Activated CD4-positive, alpha-beta T cell treated with anti-CD3 and anti-CD28 coated beads, Interleukin-2, amount 10 ng/mL, durations not matched to agents 24 days and 14 days (primary cell): Measurements from ENCODE around the gene KRTAP10-8. TPM values are rescaled to one million over a fixed set of nuclear protein-coding genes. Genes with fewer than 3 reads are reported as not detected.
A peak's percentile ranks its signal among the peaks of the same experiment; 100 is the strongest.
"Not testable (repeated sequence)": the region's sequence is repeated elsewhere in the genome, so short reads cannot be mapped to it uniquely, and the experiment has no call there.

Experiments
- DNase-seq: peaks from one replicate; pipeline ENCODE4 v3.0.0; 2022
- H3K27ac Mint-ChIP-seq: one replicate; pipeline ENCODE4 v1.8.0; 2022; ENCODE audit warnings: mild to moderate bottlenecking, mixed read lengths
- H3K27me3 Mint-ChIP-seq: one replicate; pipeline ENCODE4 v1.8.0; 2022; ENCODE audit warnings: mixed read lengths
- H3K36me3 Mint-ChIP-seq: one replicate; pipeline ENCODE4 v1.8.0; 2022; ENCODE audit warnings: low read depth, mild to moderate bottlenecking, mixed read lengths
- H3K4me1 Mint-ChIP-seq: one replicate; pipeline ENCODE4 v1.8.0; 2021; ENCODE audit warnings: mixed read lengths
- H3K4me3 Mint-ChIP-seq: one replicate; pipeline ENCODE4 v1.8.0; 2022; ENCODE audit warnings: mild to moderate bottlenecking, moderate library complexity, mixed read lengths
- H3K9me3 Mint-ChIP-seq: one replicate; pipeline ENCODE4 v1.8.0; 2021; ENCODE audit warnings: mixed read lengths
- intact Hi-C: fragments of 100-400 bp; cut with micrococcal nuclease; formaldehyde crosslinking; loops from one replicate; pipeline ENCODE4 v1.15.1; 2023
- total RNA-seq: library from RNA; stranded (reverse); gene quantifications from 2 replicates; pipeline ENCODE4 v1.2.3, GENCODE V29; 2022

The KRTAP10-8 gene
- not detected in 2 replicates for total RNA-seq

- no peaks in the 10 kb centered on the region for H3K4me1 Mint-ChIP-seq
- peaks cover 4% of the 10 kb centered on the region for H3K27me3 Mint-ChIP-seq
- intact Hi-C loops = no loop called here
- H3K27ac Mint-ChIP-seq = no peak within 1 kb of the TSS
- no peak within 1 kb of the TSS for H3K4me3 Mint-ChIP-seq
- DNase-seq = no peak
- peaks cover 25% of the 10 kb centered on the region for H3K9me3 Mint-ChIP-seq
- H3K36me3 Mint-ChIP-seq = peaks cover 2% of the 10 kb centered on the region
Observed at GRCh38 chr21:44612029-44612486, at the start of gene KRTAP10-8. TSS of gene KRTAP10-8 (plus strand) at chr21:44612079. CDS start at chr21:44612101, 22 bp downstream.

DNA sequence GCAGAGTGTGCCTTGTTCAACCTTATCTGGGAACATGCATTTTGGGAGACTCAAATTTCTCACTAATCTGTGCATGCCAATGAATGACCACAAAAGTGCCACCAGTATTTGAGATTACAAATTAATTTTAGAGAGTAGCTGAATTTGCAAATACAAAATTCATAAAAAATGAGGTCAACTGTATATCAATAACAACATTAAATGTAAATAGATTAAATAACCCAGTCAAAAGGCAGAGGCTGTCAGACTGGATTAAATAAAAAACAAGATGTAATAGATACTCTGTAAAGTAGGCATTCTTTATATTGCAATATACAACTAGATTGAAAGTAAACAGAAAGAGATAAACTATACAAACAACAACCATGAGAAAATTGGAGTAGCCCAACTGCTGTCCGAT, 47.8 kb upstream of the KRTAP10-8 start:
- intact Hi-C loops = no loop called here
- no peak for DNase-seq
- no peak overlapping the region for H3K4me3 Mint-ChIP-seq
- peaks cover 15% of the 10 kb centered on the region for H3K27me3 Mint-ChIP-seq
- peaks cover 12% of the 10 kb centered on the region for H3K4me1 Mint-ChIP-seq
- no peaks in the 10 kb centered on the region for H3K36me3 Mint-ChIP-seq
- peaks cover 17% of the 10 kb centered on the region for H3K9me3 Mint-ChIP-seq
- no peak overlapping the region for H3K27ac Mint-ChIP-seq

DNA sequence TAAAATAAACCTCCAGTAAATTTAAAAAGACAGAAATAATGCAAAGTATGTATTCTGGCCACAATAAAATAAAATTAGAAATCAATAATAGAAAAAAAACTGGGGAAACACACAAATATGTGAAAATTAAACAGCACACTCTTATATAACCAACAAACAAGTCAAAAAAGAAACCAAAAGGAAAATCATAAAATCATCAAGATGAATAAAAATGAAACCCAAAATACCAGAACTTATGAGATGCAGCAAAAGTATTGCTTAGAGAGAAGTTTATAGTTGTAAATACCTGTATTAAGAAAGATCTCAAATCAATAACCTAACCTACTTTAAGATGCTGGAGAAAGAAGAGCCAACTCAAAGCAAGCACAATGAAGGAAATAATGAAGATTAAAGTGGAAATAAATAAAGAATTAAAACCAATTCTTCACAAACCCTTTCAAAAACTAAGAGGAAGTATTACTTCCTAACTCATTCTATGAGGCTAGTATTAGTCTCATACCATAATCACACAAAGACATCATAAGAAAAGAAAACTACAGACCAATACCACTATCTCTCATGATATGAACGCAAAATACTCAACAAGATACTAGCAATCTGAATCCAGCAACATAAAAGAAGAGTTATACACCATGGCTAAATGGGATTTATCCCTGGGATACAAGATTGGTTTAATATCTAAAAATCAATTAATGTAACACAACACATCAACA, 46.8 kb upstream of the KRTAP10-8 start:
- Mint-ChIP-seq H3K36me3 (no peaks in the 10 kb centered on the region), H3K4me3 (peak overlapping the region; percentile 2), H3K27ac (peak overlapping the region; percentile 30), H3K9me3 (peaks cover 17% of the 10 kb centered on the region), H3K27me3 (peaks cover 12% of the 10 kb centered on the region), H3K4me1 (peaks cover 12% of the 10 kb centered on the region)
- DNase-seq = no peak
- intact Hi-C loops = no loop called here

DNA sequence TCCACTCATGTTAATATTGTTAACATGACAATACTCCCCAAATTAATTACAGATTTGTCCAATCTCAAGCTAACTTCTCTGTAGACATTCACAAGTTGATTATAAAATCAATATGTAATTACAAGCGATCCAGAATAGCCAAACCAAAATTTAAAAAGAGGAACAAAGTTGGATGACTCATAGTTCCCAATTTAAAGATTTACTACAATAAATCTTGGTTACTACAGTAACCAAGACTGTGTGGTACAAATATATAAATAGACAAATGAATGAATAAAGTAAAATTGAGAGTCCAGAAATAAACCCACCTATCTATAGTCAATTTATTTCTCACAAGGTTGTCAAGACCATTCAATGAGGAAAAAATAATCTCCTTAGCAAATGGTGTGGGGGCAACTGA, 45.5 kb upstream of the KRTAP10-8 start:
- no peaks in the 10 kb centered on the region for H3K36me3 Mint-ChIP-seq
- peaks cover 12% of the 10 kb centered on the region for H3K4me1 Mint-ChIP-seq
- intact Hi-C loops = no loop called here
- DNase-seq = no peak
- H3K9me3 Mint-ChIP-seq = peaks cover 9% of the 10 kb centered on the region
- no peak overlapping the region for H3K27ac Mint-ChIP-seq
- peaks cover 5% of the 10 kb centered on the region for H3K27me3 Mint-ChIP-seq
- no peak overlapping the region for H3K4me3 Mint-ChIP-seq

DNA sequence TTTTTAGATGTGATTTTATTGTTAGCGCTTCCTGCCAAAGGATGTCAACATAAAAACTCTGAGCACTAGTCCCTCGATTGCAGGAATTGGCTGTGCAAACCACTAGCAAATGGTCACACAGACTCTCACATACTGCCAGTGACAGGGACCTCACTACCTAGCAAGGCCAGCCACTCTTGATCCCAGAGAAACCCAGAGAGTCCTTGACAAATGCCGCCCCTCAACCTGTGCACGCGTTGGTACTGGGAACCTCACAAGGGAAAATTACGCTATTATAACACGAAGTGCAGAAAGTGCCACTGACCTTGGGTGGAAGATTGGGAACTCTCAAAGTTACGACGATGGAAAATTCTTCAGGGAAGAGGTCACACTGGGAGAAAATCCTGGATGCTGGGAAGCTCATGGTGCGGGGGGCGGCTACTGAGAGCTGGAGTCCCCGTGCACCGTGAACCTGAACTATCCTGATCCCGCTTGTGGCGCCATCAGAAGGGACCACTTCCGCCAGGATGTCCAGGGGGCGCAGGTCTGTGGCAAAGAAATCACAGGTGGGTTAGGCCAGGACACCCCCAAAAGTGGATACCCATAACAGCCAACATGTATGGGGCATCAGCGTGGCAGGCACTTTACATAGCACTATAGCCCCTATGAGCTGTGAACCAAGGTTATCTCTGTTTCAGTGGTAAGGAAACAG, 44.3 kb upstream of the KRTAP10-8 start:
- Mint-ChIP-seq H3K36me3 (no peaks in the 10 kb centered on the region), H3K27ac (no peak overlapping the region), H3K27me3 (no peaks in the 10 kb centered on the region), H3K4me1 (peaks cover 12% of the 10 kb centered on the region), H3K9me3 (no peaks in the 10 kb centered on the region), H3K4me3 (no peak overlapping the region)
- intact Hi-C loops = no loop called here
- DNase-seq = no peak

GRCh38 chr21:44568261-44568660, 43.6 kb upstream of the KRTAP10-8 start:
- no peaks in the 10 kb centered on the region for H3K9me3 Mint-ChIP-seq
- intact Hi-C loops = no loop called here
- H3K36me3 Mint-ChIP-seq = no peaks in the 10 kb centered on the region
- H3K27me3 Mint-ChIP-seq = no peaks in the 10 kb centered on the region
- H3K4me1 Mint-ChIP-seq = peaks cover 12% of the 10 kb centered on the region
- H3K4me3 Mint-ChIP-seq = no peak overlapping the region
- no peak for DNase-seq
- H3K27ac Mint-ChIP-seq = no peak overlapping the region

GRCh38 chr21:44568667-44569556, 43.0 kb upstream of the KRTAP10-8 start:
- H3K27me3 Mint-ChIP-seq = no peaks in the 10 kb centered on the region
- no peak overlapping the region for H3K27ac Mint-ChIP-seq
- no peaks in the 10 kb centered on the region for H3K36me3 Mint-ChIP-seq
- H3K4me1 Mint-ChIP-seq = peaks cover 12% of the 10 kb centered on the region
- no peaks in the 10 kb centered on the region for H3K9me3 Mint-ChIP-seq
- intact Hi-C loops = no loop called here
- no peak overlapping the region for H3K4me3 Mint-ChIP-seq
- no peak for DNase-seq

- intact Hi-C loops = no loop called here
- no peak for DNase-seq
- no peaks in the 10 kb centered on the region for H3K36me3 Mint-ChIP-seq
- no peaks in the 10 kb centered on the region for H3K9me3 Mint-ChIP-seq
- H3K27ac Mint-ChIP-seq = no peak overlapping the region
- H3K4me1 Mint-ChIP-seq = peaks cover 6% of the 10 kb centered on the region
- H3K4me3 Mint-ChIP-seq = no peak overlapping the region
- peaks cover 3% of the 10 kb centered on the region for H3K27me3 Mint-ChIP-seq
Observed at GRCh38 chr21:44569861-44570517, 41.9 kb upstream of the KRTAP10-8 start.

GRCh38 chr21:44571296-44571695, 40.6 kb upstream of the KRTAP10-8 start:
- intact Hi-C loops = no loop called here
- H3K36me3 Mint-ChIP-seq = no peaks in the 10 kb centered on the region
- H3K27ac Mint-ChIP-seq = no peak overlapping the region
- H3K27me3 Mint-ChIP-seq = peaks cover 3% of the 10 kb centered on the region
- peaks cover 5% of the 10 kb centered on the region for H3K9me3 Mint-ChIP-seq
- DNase-seq = no peak
- no peaks in the 10 kb centered on the region for H3K4me1 Mint-ChIP-seq
- H3K4me3 Mint-ChIP-seq = no peak overlapping the region

DNA sequence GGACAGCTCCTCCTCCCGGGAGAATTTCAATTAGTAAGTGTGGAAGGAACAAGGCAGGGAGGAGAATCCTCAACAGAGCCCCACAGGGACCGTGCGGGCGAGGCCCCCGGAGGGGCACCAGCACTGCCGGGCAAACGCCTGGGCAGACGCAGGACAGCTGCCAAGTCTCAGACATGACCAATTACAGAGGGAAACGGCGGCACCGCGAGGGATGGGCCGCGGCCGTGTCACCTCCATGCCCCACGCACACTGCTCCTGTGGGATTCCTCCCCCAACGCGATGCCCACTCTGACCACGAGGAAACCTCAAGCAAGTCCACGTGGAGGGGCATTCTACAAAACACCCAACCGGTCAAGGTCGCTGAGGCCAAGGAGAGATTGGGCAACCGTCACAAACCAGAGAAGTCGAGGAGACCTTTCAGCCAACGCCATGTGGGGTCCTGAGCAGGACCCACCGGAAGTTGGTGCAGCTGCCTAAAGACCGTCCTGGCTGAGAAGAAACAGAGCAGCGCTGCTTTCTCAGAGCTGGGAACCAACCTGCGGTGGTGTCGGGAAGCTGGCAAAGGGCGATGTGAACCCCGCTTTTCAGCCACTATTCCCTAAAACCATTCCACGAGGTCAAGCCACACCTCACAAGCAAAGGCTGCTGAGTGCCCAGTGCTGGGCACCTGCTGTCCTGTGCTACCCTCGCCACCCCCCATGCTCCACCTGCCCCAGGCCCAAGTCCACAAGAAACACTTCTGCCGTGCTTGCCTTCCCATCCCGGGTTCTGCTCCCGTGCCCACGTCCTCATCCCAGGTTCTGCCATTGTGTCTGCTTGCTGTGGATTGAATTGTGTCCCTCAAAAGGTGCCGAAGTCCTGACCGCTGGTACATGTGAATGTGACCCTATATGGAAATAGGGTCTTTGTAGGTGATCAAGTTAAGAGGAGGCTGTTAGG, 39.8 kb upstream of the KRTAP10-8 start:
- DNase-seq = no peak
- Mint-ChIP-seq H3K9me3 (peaks cover 5% of the 10 kb centered on the region), H3K27ac (no peak overlapping the region), H3K4me3 (no peak overlapping the region), H3K4me1 (no peaks in the 10 kb centered on the region), H3K36me3 (no peaks in the 10 kb centered on the region), H3K27me3 (peaks cover 3% of the 10 kb centered on the region)
- intact Hi-C loops = no loop called here

DNA sequence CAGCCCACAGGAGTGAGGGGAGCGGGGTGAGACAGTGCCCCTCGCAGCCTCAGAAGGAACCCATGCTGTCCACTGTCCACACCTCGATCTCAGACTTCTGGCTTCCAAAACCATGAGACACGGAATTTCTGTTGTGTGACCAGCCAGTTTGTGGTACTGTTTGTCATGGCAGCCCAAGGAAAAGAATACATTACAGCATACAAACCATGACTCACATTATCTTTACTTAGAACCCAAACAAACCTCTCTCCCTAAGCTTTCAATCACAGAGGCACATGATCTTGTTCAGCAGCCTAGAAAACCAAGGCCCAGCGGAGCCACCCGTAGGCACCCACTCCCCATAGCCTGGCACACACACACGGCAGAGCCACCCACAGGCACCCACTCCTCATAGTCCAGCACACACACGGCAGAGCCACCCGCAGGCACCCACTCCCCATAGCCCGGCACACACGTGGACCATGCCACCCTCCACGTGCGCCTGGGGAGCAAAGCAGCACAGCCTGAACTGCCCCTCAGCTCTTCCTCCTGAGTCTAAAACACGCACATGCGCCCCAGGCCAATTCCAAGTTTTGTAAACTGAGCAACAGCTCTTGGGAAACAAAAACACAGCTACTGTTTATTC, 38.8 kb upstream of the KRTAP10-8 start:
- DNase-seq = no peak
- Mint-ChIP-seq H3K9me3 (peaks cover 13% of the 10 kb centered on the region), H3K27ac (no peak overlapping the region), H3K27me3 (peaks cover 3% of the 10 kb centered on the region), H3K36me3 (peaks cover 4% of the 10 kb centered on the region), H3K4me3 (no peak overlapping the region), H3K4me1 (no peaks in the 10 kb centered on the region)
- intact Hi-C loops = no loop called here

GRCh38 chr21:44573630-44574456, 38.0 kb upstream of the KRTAP10-8 start, which contains the start of gene KRTAP10-4:
TSS of gene KRTAP10-4 (plus strand) at chr21:44573729. CDS start at chr21:44573759, 30 bp downstream.
- H3K4me3 Mint-ChIP-seq, intact Hi-C loops, H3K36me3 Mint-ChIP-seq, H3K27me3 Mint-ChIP-seq, H3K4me1 Mint-ChIP-seq, H3K27ac Mint-ChIP-seq, DNase-seq: not testable (repeated sequence)
- peaks cover 13% of the 10 kb centered on the region for H3K9me3 Mint-ChIP-seq
